ENCODE measurements around the gene SRP9. TPM values are rescaled to one million over a fixed set of nuclear protein-coding genes. Genes with fewer than 3 reads are reported as not detected.

The SRP9 gene
- total RNA-seq, 1 donor from 2014 or later, result 200 TPM

DNA sequence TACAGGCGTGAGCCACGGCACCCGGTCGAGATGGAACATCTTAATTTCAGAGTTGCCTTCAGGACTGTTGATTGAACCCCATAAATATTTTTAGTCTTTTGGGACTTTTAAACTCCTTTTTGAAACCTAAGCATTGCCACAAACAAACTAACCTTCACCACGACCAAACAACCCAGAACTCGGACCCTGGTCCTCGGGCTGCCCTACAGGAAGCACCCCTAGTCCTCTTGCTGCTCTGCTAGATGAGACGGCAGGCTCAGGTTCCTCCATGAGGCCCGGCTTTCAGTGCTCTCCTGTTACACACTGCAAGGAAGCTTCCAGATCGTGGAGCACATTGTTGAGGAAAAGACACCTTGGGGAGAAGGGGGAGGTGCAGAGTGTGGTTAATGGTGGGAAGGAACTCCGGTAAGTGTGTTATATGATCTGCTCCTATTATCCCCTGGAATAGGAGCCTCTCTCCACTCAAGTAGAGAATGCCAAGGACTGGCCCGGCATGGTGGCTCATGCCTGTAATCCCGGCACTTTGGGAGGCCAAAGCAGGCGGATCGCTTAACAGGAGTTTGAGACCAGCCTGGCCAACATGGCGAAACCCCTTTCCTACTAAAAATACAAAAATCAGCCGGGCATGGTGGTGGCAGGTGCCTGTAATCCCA is 38.0 kb downstream of the SRP9 start:
- Mint-ChIP-seq H3K36me3 (ENCODE audit: low read depth) (no peaks in the 10 kb centered on the region), H3K27me3 (ENCODE audit: low read depth) (no peaks in the 10 kb centered on the region), H3K4me1 (ENCODE audit: low read depth) (peaks cover 71% of the 10 kb centered on the region), H3K27ac (ENCODE audit: unreplicated experiment) (no peak overlapping the region), H3K9me3 (ENCODE audit: low read depth) (no peaks in the 10 kb centered on the region), H3K4me3 (ENCODE audit: unreplicated experiment) (no peak overlapping the region)
- TF ChIP-seq, protein P1, sequence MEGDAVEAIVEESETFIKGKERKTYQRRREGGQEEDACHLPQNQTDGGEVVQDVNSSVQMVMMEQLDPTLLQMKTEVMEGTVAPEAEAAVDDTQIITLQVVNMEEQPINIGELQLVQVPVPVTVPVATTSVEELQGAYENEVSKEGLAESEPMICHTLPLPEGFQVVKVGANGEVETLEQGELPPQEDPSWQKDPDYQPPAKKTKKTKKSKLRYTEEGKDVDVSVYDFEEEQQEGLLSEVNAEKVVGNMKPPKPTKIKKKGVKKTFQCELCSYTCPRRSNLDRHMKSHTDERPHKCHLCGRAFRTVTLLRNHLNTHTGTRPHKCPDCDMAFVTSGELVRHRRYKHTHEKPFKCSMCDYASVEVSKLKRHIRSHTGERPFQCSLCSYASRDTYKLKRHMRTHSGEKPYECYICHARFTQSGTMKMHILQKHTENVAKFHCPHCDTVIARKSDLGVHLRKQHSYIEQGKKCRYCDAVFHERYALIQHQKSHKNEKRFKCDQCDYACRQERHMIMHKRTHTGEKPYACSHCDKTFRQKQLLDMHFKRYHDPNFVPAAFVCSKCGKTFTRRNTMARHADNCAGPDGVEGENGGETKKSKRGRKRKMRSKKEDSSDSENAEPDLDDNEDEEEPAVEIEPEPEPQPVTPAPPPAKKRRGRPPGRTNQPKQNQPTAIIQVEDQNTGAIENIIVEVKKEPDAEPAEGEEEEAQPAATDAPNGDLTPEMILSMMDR (IDR thresholded peaks at IDR 0.05), result no peak
- DNase-seq (ENCODE audit: low spot score), result no peak

DNA sequence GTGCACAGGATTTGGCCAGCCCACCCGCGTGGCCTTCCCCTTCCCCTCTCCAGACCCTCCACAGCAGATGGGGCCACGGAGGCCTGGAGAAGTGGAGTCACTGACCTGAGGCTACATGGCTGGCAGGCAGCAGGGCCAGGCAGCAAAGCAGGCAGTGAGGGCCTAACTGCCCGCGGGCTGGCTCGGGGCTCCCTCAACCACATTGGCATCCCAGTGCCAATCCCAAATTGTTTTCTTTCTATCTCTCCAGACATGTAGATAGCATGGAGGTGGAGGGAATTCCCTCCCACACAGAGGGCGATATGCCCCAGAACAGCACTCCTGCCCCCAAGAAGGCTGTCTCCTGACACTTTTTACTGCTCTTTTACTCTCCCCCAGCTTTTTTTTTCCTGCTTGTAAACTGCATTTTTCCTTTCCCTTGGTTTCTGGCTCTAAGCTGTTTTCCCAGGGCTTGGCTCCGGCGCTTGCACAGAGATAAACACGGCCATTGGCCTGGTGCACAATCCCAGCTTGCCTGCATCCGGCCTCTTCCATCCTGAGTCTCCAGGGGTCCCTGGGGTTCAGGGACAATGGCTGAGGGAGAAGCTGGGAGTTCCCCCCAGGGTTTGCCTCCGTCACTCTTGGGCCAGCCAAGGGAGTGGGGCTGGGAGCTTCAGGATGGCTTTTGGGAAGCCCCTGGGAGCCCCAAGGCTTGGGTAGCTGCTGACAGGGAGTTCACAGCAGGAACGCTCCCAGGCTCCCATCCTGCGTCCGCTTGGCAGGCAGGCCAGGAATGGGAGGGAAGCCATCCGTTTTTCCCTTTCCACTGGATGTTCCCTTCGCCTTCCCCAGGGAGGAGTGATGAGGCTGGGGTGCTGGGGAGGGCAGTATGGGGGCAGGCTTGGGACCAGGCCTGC is 39.3 kb downstream of the SRP9 start:
- no peak for DNase-seq (ENCODE audit: low spot score)
- Mint-ChIP-seq H3K4me1 (ENCODE audit: low read depth) (peaks cover 60% of the 10 kb centered on the region), H3K27me3 (ENCODE audit: low read depth) (no peaks in the 10 kb centered on the region), H3K4me3 (ENCODE audit: unreplicated experiment) (no peak overlapping the region), H3K27ac (ENCODE audit: unreplicated experiment) (peak overlapping the region; percentile 90), H3K36me3 (ENCODE audit: low read depth) (peaks cover under 1% of the 10 kb centered on the region), H3K9me3 (ENCODE audit: low read depth) (no peaks in the 10 kb centered on the region)
- TF ChIP-seq, protein P1 (IDR thresholded peaks at IDR 0.05), result no peak

DNA sequence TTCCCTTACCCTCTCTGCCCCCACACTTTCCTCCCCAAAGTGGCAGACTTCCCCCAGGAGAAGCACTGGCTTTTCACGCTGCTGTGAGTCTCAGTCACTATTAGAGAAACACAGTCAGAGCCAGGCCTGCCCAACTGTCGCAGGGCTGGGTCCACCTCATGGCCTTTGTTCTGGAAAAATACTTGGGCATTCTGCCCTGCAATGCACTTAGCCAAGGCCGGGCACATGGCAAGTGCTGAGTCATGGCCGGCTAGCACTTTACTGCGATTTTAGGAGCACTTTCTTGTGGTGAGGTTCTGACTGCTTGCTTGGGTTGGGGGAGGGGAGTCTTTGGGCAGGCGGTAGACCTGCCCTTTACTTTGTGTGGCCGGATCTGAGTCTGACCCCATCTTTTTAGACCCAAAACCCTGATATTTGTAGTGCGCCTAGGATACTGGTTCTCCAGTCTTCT is 40.0 kb downstream of the SRP9 start:
- Mint-ChIP-seq H3K4me1 (ENCODE audit: low read depth) (peaks cover 57% of the 10 kb centered on the region), H3K9me3 (ENCODE audit: low read depth) (no peaks in the 10 kb centered on the region), H3K27me3 (ENCODE audit: low read depth) (no peaks in the 10 kb centered on the region), H3K36me3 (ENCODE audit: low read depth) (peaks cover 2% of the 10 kb centered on the region), H3K27ac (ENCODE audit: unreplicated experiment) (peak overlapping the region; percentile 90), H3K4me3 (ENCODE audit: unreplicated experiment) (no peak overlapping the region)
- TF ChIP-seq, protein P1 (IDR thresholded peaks at IDR 0.05), result no peak
- no peak for DNase-seq (ENCODE audit: low spot score)

DNA sequence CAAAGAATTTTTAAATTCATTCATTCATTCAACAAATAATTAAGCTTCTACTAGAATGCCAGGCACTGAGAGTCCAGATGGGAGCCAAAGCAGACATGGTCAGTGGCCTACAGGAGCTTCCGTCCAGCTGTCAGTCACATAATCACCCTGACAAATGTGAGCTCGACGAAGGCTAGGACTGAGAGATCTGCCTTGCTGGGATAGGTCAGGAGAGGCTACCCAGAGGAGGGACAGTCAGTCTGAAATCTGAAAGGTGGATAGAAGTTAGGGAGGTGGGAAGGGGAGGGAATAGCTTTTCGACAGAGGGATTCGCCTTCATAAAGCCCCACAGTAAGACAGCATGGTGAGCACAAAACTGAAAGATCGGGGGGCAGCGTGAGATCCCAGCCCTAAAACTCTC is 40.6 kb downstream of the SRP9 start:
- TF ChIP-seq, protein P1 (IDR thresholded peaks at IDR 0.05), result no peak
- H3K4me1 Mint-ChIP-seq (ENCODE audit: low read depth), result peaks cover 52% of the 10 kb centered on the region
- H3K27me3 Mint-ChIP-seq (ENCODE audit: low read depth), result no peaks in the 10 kb centered on the region
- DNase-seq (ENCODE audit: low spot score), result no peak
- peak overlapping the region; percentile 90 for H3K27ac Mint-ChIP-seq (ENCODE audit: unreplicated experiment)
- no peaks in the 10 kb centered on the region for H3K9me3 Mint-ChIP-seq (ENCODE audit: low read depth)
- H3K36me3 Mint-ChIP-seq (ENCODE audit: low read depth), result peaks cover 2% of the 10 kb centered on the region
- no peak overlapping the region for H3K4me3 Mint-ChIP-seq (ENCODE audit: unreplicated experiment)

DNA sequence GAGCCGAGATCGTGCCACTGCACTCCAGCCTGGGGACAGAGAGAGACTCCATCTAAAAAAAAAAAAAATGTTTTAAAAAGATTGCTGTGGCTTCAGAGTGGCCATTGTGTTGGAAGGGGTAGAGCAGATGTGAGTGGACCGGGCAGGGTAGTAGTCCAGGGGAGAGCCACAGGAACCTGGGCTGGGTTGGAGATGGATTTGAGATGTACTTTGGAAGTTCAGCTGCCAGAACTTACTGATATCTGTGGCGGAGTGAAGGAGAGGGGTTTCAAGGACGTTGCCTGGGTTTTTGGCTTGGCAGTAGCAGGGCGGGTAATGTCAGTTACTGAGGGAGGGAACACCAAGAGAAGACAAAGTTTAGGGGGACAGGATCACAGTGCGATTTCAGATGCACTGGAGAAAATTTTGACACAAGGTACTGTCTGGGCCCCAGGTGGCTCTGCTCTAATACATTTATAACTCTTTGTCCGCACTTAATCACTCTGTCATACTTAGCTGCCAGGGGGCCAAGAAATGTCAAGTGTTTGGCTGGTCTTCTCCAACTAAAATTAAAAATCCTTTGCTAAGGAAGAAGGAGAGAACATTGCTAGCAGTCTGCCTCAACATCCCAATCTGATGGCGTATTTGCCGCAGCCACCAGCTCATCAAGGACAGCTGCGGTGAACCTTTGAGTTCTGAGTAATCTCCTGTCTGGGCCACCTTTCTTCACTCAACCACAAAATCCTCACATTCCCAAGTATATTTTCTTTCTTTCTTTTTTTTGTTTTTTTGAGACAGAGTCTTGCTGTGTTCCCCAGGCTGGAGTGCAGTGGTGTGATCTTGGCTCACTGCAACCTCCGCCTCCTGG is 41.9 kb downstream of the SRP9 start:
- Mint-ChIP-seq H3K4me3 (ENCODE audit: unreplicated experiment) (no peak overlapping the region), H3K4me1 (ENCODE audit: low read depth) (peaks cover 44% of the 10 kb centered on the region), H3K9me3 (ENCODE audit: low read depth) (no peaks in the 10 kb centered on the region), H3K27me3 (ENCODE audit: low read depth) (no peaks in the 10 kb centered on the region), H3K36me3 (ENCODE audit: low read depth) (peaks cover 2% of the 10 kb centered on the region), H3K27ac (ENCODE audit: unreplicated experiment) (peak overlapping the region; percentile 66)
- TF ChIP-seq, protein P1 (IDR thresholded peaks at IDR 0.05), result no peak
- no peak for DNase-seq (ENCODE audit: low spot score)

All from chondrocyte (in vitro differentiated cells).